K562 (cell line): ENCODE results near the gene FIS1. TPM values are rescaled to one million over a fixed set of nuclear protein-coding genes. Genes with fewer than 3 reads are reported as not detected.

Experiments used
- AFF4 ChIP-seq: sonication (generic); formaldehyde crosslinking; IDR thresholded peaks from 2 replicates; pipeline ENCODE4 v1.8.0; 2023; ENCODE audit warnings: mild to moderate bottlenecking, missing genetic modification reagents
- ELF4 ChIP-seq: fragments of 450-650 bp; formaldehyde crosslinking; IDR thresholded peaks from 2 replicates; pipeline ENCODE4 v1.4.0; 2022; ENCODE audit warnings: missing genetic modification characterization
- FIP1L1 ChIP-seq: fragments of 200-400 bp; formaldehyde crosslinking; IDR thresholded peaks from 2 replicates; pipeline ENCODE4 v1.6.1; 2018; ENCODE audit warnings: mild to moderate bottlenecking, low read depth, low read length; ENCODE audit not compliant: poor library complexity, severe bottlenecking
- HES1 ChIP-seq: fragments of 450-650 bp; IDR thresholded peaks from 2 replicates; pipeline ENCODE4 v1.6.1; 2016; ENCODE audit warnings: low read depth, mild to moderate bottlenecking, moderate library complexity
- MNT ChIP-seq, 2 experiments: fragments of 450-650 bp; conservative IDR thresholded peaks; 2 replicates each; pipeline ENCODE4 v1.6.1; 2017; ENCODE audit warnings: mild to moderate bottlenecking in 2 of 2, moderate library complexity in 2 of 2
- NR3C1 ChIP-seq: sonication (generic); formaldehyde crosslinking; IDR thresholded peaks from 2 replicates; pipeline ENCODE4 v1.8.1; 2022; ENCODE audit warnings: missing genetic modification reagents
- PKNOX1 ChIP-seq: fragments of 450-650 bp; IDR thresholded peaks from 2 replicates; pipeline ENCODE4 v1.6.1; 2016
- SMARCC2 ChIP-seq: fragments of 450-650 bp; IDR thresholded peaks from 2 replicates; pipeline ENCODE4 v1.6.1; 2017; ENCODE audit warnings: antibody characterized with exemption, moderate library complexity, mild to moderate bottlenecking, low read depth
- TBL1XR1 ChIP-seq, 2 experiments: IDR thresholded peaks; 2 replicates each; pipeline ENCODE4 v1.6.1; 2012; ENCODE audit warnings: improper control_type of control experiment in 2 of 2, low read length in 2 of 2, mild to moderate bottlenecking in 1 of 2
- TGIF2 ChIP-seq: sonication (generic); formaldehyde crosslinking; IDR thresholded peaks from 2 replicates; pipeline ENCODE4 v1.8.1; 2022; ENCODE audit warnings: mild to moderate bottlenecking, missing genetic modification reagents, moderate library complexity
- THRAP3 ChIP-seq: fragments of 450-650 bp; IDR thresholded peaks from 2 replicates; pipeline ENCODE4 v1.6.1; 2016; ENCODE audit warnings: mild to moderate bottlenecking, inconsistent platforms, borderline replicate concordance
- USF1 ChIP-seq: sonication (generic); formaldehyde crosslinking; IDR thresholded peaks from 2 replicates; pipeline ENCODE4 v1.9.0; 2022; ENCODE audit warnings: mild to moderate bottlenecking, missing genetic modification reagents
- ZBTB5 ChIP-seq: fragments of 450-650 bp; IDR thresholded peaks from 2 replicates; pipeline ENCODE4 v1.6.1; 2017; ENCODE audit warnings: antibody characterized with exemption
- ZNF512 ChIP-seq: IDR thresholded peaks from 2 replicates; pipeline ENCODE4 v1.6.1; 2016; ENCODE audit warnings: missing genetic modification characterization, missing compliant biosample characterization
- polyA plus RNA-seq, 8 experiments: library from polyadenylated mRNA; depleted of rRNA in 4 of 8; stranded (reverse) in 5 of 8; unstranded in 3 of 8; fragments of >200 nt; fragmentation: Nextera tagmentation in 2 of 8; fragmentation: Illumina TruSeq in 1 of 8; extraction: Ambion mirVana in 2 of 8; extraction: Trizol in 1 of 8; gene quantifications; 2 replicates each; pipeline versions ENCODE4 v1.2.1 to v1.2.3, GENCODE V29; 2011 to 2014; ENCODE audit warnings: inconsistent platforms in 1 of 8, missing spikeins in 1 of 8
- total RNA-seq, 7 experiments: library from RNA; depleted of rRNA in 6 of 7; stranded (reverse); fragments of >200 nt in 6 of 7; fragmentation: Illumina TruSeq in 2 of 7; extraction: Trizol in 2 of 7; gene quantifications; 2 replicates each; pipeline versions ENCODE4 v1.2.1 to v1.2.3, GENCODE V29; 2011 to 2021; ENCODE audit warnings: low replicate concordance in 1 of 7

The FIS1 gene
- total and polyA plus RNA-seq, 9 of the 15 experiments (the other 6 are each of a cell fraction or from before 2014, with no cell fraction given) = 86.0 to 257 (median 144) TPM

GRCh38 chr7:101251871-101252659, 7.2 kb upstream of the FIS1 start (continued):
- TF ChIP-seq AFF4 (CRISPR knock-in tag) (no peak), FIP1L1 (peak; percentile 35), USF1 (peak; percentile 95), ZNF512 (tag) (no peak), ZBTB5 (no peak), ELF4 (CRISPR knock-in tag) (peak; percentile 55; the same call in 1 of the 2 replicates), HES1 (no peak; the same call in 1 of the 2 replicates), TBL1XR1 (IDR thresholded peaks at IDR 0.05; ENCODE audit: low read length in 2 of 2) (peak in 1 of 2 experiments; percentile 40; a peak in 1 of 4 replicates), PKNOX1 (peak; percentile 42), TGIF2 (no peak), SMARCC2 (peak; percentile 70; the same call in 1 of the 2 replicates), THRAP3 (0 out of 2 replicates have a peak, but pooled peaks have one; percentile 16), NR3C1 (CRISPR knock-in tag) (no peak), MNT (conservative IDR thresholded peaks at IDR 0.05) (peak; percentile 73 to 87)
